Ascending aorta (tissue), 2 donors: ENCODE data around the gene CCDC63. TPM values are rescaled to one million over a fixed set of nuclear protein-coding genes. Genes with fewer than 3 reads are reported as not detected.

Experiments used
- DNase-seq, 2 donors: peaks; one replicate each; pipeline ENCODE4 v3.0.0-alpha.2; 2019; ENCODE audit warnings: low spot score in 2 of 2
- H3K27ac ChIP-seq, 2 donors: fragments of 200-600 bp; sonication (generic); one replicate each; pipeline ENCODE4 v1.5.1; 2016 to 2017; ENCODE audit warnings: mild to moderate bottlenecking in 1 of 2
- H3K27me3 ChIP-seq: fragments of 200-600 bp; sonication (generic); one replicate; pipeline ENCODE4 v1.5.1; 2017
- H3K36me3 ChIP-seq, 2 donors: fragments of 200-600 bp; sonication (generic); one replicate each; pipeline ENCODE4 v1.5.1; 2016
- H3K4me1 ChIP-seq, 2 donors: fragments of 200-600 bp; sonication (generic); one replicate each; pipeline ENCODE4 v1.5.1; 2016 to 2017; ENCODE audit warnings: mild to moderate bottlenecking in 1 of 2
- H3K4me3 ChIP-seq, 2 donors: fragments of 200-600 bp; sonication (generic); one replicate each; pipeline ENCODE4 v1.5.1; 2016 to 2017; ENCODE audit warnings: mild to moderate bottlenecking in 1 of 2
- H3K9me3 ChIP-seq, 2 donors: fragments of 200-600 bp; sonication (generic); one replicate each; pipeline ENCODE4 v1.5.1; 2016
- CTCF ChIP-seq, 3 experiments: fragments of 200-600 bp in 2 of 3; fragments of 450-650 bp in 1 of 3; sonication (generic) in 2 of 3; IDR thresholded peaks; one replicate each; pipeline ENCODE4 v1.5.1; 2016 to 2019; ENCODE audit warnings: antibody characterized with exemption in 3 of 3, mild to moderate bottlenecking in 1 of 3, moderate library complexity in 1 of 3
- intact Hi-C: fragments of 100-400 bp; cut with DNase I; formaldehyde crosslinking; loops from one replicate; pipeline ENCODE4 v1.15.1; 2023
- total RNA-seq: library from RNA; depleted of rRNA; stranded (reverse); fragments of >200 nt; gene quantifications from one replicate; pipeline ENCODE4 v1.1.0, GENCODE V29; 2016

CCDC63 gene
- total RNA-seq, 1 donor from 2014 or later = not detected

- intact Hi-C loops = no loop called here
- Histone ChIP-seq H3K36me3 (no peaks in the 10 kb centered on the region), H3K27ac (no peak overlapping the region), H3K27me3 (no peaks in the 10 kb centered on the region), H3K4me3 (no peak overlapping the region), H3K9me3 (no peaks in the 10 kb centered on the region), H3K4me1 (no peaks in the 10 kb centered on the region)
- no peak for TF ChIP-seq CTCF (IDR thresholded peaks at IDR 0.05)
- DNase-seq = no peak
Measured at GRCh38 chr12:110896559-110896958, 49.8 kb downstream of the CCDC63 start.

- Histone ChIP-seq H3K27ac (no peak overlapping the region), H3K4me1 (no peaks in the 10 kb centered on the region), H3K27me3 (no peaks in the 10 kb centered on the region), H3K4me3 (no peak overlapping the region), H3K9me3 (no peaks in the 10 kb centered on the region), H3K36me3 (no peaks in the 10 kb centered on the region)
- no peak for TF ChIP-seq CTCF (IDR thresholded peaks at IDR 0.05)
- no peak for DNase-seq
- intact Hi-C loops = no loop called here
Measured at GRCh38 chr12:110901401-110901800, 54.6 kb downstream of the CCDC63 start.

DNA sequence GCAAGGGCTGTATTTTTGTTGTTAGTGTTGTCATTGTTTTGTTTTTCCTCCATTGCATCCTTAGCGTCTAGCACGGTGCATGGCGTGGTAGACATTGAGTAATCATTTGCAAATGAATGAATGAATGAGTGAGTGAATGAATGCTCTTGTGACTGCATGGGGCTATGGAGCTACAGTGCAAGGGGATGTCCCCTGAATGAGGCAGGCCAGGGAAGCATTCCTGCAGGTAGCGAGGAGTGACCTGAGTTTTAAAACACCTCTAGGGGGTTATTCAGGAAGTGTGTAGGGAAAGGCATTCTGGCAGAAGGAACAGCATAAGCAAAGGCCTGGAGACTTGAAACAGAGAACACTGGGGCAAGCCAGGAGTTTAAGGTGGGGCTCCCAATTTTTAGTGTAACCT lies 56.7 kb downstream of the CCDC63 start:
- TF ChIP-seq CTCF (IDR thresholded peaks at IDR 0.05) = no peak
- intact Hi-C loops = no loop called here
- Histone ChIP-seq H3K9me3 (no peaks in the 10 kb centered on the region), H3K27me3 (no peaks in the 10 kb centered on the region), H3K4me3 (no peak overlapping the region), H3K36me3 (no peaks in the 10 kb centered on the region), H3K27ac (no peak overlapping the region), H3K4me1 (no peaks in the 10 kb centered on the region)
- no peak for DNase-seq

DNA sequence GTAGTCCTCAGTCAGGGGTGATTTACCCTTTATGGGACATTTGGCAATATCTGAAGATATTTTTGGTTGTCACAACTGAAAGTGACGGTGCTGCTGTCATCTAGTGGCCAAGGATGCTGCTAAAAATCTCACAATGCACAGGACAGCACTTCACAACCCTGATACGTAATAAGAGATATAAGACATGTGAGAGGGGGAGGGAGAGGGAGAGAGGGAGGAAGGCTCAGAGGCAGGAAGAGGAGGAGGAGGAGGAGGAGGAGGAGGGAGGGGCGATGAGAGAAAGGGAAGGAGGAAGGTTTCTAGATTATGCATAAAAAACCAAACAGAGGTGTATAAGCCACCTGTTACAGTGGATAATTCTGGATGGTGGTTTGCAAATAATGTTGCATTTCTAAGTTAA lies 59.3 kb downstream of the CCDC63 start:
- TF ChIP-seq CTCF (IDR thresholded peaks at IDR 0.05) = no peak
- H3K9me3 ChIP-seq = no peaks in the 10 kb centered on the region
- no peak overlapping the region for H3K27ac ChIP-seq
- intact Hi-C loops = no loop called here
- no peaks in the 10 kb centered on the region for H3K27me3 ChIP-seq
- H3K4me1 ChIP-seq = no peaks in the 10 kb centered on the region
- H3K4me3 ChIP-seq = no peak overlapping the region
- no peaks in the 10 kb centered on the region for H3K36me3 ChIP-seq
- no peak for DNase-seq

- Histone ChIP-seq H3K36me3 (no peaks in the 10 kb centered on the region), H3K27me3 (no peaks in the 10 kb centered on the region), H3K4me3 (no peak overlapping the region), H3K9me3 (no peaks in the 10 kb centered on the region), H3K27ac (no peak overlapping the region), H3K4me1 (no peaks in the 10 kb centered on the region)
- intact Hi-C loops = no loop called here
- no peak for TF ChIP-seq CTCF (IDR thresholded peaks at IDR 0.05)
- DNase-seq = no peak
Measured at GRCh38 chr12:110906516-110906915, 59.7 kb downstream of the CCDC63 start.

- Histone ChIP-seq H3K4me1 (no peaks in the 10 kb centered on the region), H3K27me3 (no peaks in the 10 kb centered on the region), H3K36me3 (no peaks in the 10 kb centered on the region), H3K9me3 (no peaks in the 10 kb centered on the region), H3K4me3 (no peak overlapping the region), H3K27ac (no peak overlapping the region)
- intact Hi-C loops = no loop called here
- TF ChIP-seq CTCF (IDR thresholded peaks at IDR 0.05) = no peak
- DNase-seq = no peak
Measured at GRCh38 chr12:110906985-110907384, 60.2 kb downstream of the CCDC63 start.
